ENCODE measurements around the gene CHST11.

Gene CHST11

GRCh38 chr12:104582739-104583138 is 126.0 kb downstream of the CHST11 start:
- DNase-seq (ENCODE audit: low read depth) = no peak
- TF ChIP-seq CTCF (IDR thresholded peaks at IDR 0.05; ENCODE audit: control insufficient read depth, extremely low read depth, insufficient read depth) = no peak
- no peak overlapping the region for H3K4me3 ChIP-seq (ENCODE audit: low read depth, low read length)

GRCh38 chr12:104583301-104583700 is 126.6 kb downstream of the CHST11 start:
- TF ChIP-seq CTCF (IDR thresholded peaks at IDR 0.05; ENCODE audit: control insufficient read depth, extremely low read depth, insufficient read depth) = no peak
- H3K4me3 ChIP-seq (ENCODE audit: low read depth, low read length) = no peak overlapping the region
- DNase-seq (ENCODE audit: low read depth) = no peak

GRCh38 chr12:104585448-104586055 is 128.8 kb downstream of the CHST11 start:
- H3K4me3 ChIP-seq (ENCODE audit: low read depth, low read length) = no peak overlapping the region
- no peak for TF ChIP-seq CTCF (IDR thresholded peaks at IDR 0.05; ENCODE audit: control insufficient read depth, extremely low read depth, insufficient read depth)
- no peak for DNase-seq (ENCODE audit: low read depth)

- TF ChIP-seq CTCF (IDR thresholded peaks at IDR 0.05; ENCODE audit: control insufficient read depth, extremely low read depth, insufficient read depth) = no peak
- no peak overlapping the region for H3K4me3 ChIP-seq (ENCODE audit: low read depth, low read length)
- DNase-seq (ENCODE audit: low read depth) = no peak
Observed at GRCh38 chr12:104586351-104586919, 129.7 kb downstream of the CHST11 start.

- no peak for DNase-seq (ENCODE audit: low read depth)
- TF ChIP-seq CTCF (IDR thresholded peaks at IDR 0.05; ENCODE audit: control insufficient read depth, extremely low read depth, insufficient read depth) = no peak
- H3K4me3 ChIP-seq (ENCODE audit: low read depth, low read length) = no peak overlapping the region
Observed at GRCh38 chr12:104588047-104588920, 131.5 kb downstream of the CHST11 start.

- no peak overlapping the region for H3K4me3 ChIP-seq (ENCODE audit: low read depth, low read length)
- no peak for TF ChIP-seq CTCF (IDR thresholded peaks at IDR 0.05; ENCODE audit: control insufficient read depth, extremely low read depth, insufficient read depth)
Observed at GRCh38 chr12:104588921-104589590, 132.3 kb downstream of the CHST11 start.

More at GRCh38 chr12:104588921-104589590, 132.3 kb downstream of the CHST11 start:
- DNase-seq (ENCODE audit: low read depth) = no peak
